HG02759 (cell line): ENCODE data around the gene TGDS.
"Not testable (repeated sequence)": the region's sequence is repeated elsewhere in the genome, so short reads cannot be mapped to it uniquely, and the experiment has no call there.

Source experiments
- ATAC-seq: cut with Tn5 transposase; IDR thresholded peaks from one replicate; pipeline ENCODE4 v1.9.1; 2021; ENCODE audit warnings: mild to moderate bottlenecking, moderate library complexity; ENCODE audit not compliant: unreplicated experiment

TGDS gene

DNA sequence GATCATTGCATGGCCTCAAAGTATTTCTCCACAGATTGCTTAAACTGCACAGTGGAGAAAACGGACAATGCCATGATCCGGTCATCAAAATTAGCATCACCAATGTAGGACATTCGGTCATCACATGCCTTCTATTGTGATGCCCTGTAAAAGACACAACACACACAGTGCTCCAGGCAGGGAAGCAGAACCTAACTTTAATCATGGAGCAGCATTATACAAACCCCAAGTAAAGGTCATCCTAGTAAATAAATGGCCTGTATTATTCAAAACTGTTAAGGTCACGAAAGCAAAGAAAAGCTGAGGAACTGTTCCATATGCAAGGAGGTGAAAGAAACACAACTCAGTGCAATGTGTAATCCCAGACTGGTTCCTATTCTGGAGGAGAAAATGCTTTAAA is 42.2 kb downstream of the TGDS start:
- no peak for ATAC-seq

GRCh38 chr13:94552095-94552494 is 43.9 kb downstream of the TGDS start:
- ATAC-seq = no peak

- no peak for ATAC-seq
These were observed 45.8 kb downstream of the TGDS start for GRCh38 chr13:94550062-94550738.

- peak; percentile 91 for ATAC-seq
These were observed 46.5 kb downstream of the TGDS start for GRCh38 chr13:94549232-94550061.

GRCh38 chr13:94548821-94549231 is 47.1 kb downstream of the TGDS start:
- peak; percentile 55 for ATAC-seq

- no peak for ATAC-seq
These were observed 47.6 kb downstream of the TGDS start for GRCh38 chr13:94548382-94548781.

DNA sequence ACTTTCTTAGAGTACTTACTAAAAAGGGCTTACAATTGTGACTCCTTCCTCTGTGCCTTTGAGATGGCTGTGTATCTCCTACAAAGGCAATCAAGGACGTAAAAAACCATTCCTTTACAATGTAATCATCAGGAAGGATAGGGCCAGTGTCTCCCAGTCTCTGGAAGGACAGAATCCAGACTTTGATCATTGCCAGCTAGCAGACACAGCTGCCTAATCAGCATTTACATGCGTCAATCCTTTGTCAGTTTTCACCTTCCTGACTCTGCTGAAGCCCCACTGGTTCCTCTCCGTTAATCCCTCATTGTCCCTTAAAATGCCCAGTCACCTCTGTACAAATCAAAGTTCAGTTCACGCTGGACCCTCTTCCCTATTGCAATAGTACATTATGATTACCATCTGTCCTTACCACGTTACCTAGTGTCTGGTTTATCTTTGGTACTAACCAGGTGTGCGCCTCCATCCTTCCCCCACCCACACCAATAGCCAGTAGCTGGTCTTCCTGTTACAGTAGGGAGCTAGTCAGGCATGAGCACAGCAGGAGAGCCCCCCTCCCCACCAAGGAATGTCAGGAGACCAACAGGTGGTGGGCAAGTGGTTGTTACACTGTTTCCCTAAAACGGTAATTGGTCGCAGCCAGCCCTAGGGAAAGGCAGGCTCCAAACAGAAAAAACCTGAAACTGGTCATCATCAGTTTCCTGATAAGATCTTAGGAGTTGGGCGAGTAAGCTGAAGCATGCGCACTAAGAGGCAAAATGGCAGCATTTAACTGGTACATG is 49.7 kb downstream of the TGDS start:
- ATAC-seq = no peak

DNA sequence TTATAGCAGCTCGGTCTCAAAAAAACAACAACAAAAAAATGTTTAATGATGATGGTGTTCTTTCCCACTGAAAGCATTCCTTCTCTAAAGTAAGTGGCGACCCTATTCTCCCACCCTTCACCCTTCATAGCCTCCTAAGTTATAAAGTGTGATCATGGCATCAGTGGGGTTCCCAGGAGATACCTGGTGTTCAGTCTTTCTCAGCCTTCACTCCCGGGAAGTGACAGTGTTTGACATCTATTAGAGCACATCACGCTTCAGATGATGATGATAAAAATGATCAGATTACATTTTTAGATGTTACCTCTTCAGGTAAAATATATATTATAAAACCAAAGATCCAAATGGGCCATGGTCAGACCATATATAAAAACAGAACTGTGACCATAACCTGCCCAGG is 51.0 kb downstream of the TGDS start:
- no peak for ATAC-seq

DNA sequence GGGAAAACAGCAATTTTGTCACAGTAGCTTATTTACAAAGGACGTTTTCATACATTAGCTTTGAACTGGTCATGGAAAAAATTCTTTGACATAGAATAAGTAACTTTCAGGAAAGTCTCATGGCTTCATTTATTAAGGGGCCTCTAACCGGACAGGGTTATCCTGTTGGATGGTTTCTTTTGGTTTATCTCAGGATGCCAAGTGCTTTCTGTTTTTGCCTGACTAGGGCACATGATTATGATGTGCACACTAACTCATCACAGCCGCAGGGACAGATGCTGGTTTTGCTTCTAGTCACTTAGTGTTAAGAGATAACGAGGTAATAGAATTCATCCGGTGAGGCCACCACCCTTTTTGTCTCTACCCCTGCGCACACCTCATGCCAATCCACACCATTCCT is 53.0 kb downstream of the TGDS start:
- no peak for ATAC-seq

DNA sequence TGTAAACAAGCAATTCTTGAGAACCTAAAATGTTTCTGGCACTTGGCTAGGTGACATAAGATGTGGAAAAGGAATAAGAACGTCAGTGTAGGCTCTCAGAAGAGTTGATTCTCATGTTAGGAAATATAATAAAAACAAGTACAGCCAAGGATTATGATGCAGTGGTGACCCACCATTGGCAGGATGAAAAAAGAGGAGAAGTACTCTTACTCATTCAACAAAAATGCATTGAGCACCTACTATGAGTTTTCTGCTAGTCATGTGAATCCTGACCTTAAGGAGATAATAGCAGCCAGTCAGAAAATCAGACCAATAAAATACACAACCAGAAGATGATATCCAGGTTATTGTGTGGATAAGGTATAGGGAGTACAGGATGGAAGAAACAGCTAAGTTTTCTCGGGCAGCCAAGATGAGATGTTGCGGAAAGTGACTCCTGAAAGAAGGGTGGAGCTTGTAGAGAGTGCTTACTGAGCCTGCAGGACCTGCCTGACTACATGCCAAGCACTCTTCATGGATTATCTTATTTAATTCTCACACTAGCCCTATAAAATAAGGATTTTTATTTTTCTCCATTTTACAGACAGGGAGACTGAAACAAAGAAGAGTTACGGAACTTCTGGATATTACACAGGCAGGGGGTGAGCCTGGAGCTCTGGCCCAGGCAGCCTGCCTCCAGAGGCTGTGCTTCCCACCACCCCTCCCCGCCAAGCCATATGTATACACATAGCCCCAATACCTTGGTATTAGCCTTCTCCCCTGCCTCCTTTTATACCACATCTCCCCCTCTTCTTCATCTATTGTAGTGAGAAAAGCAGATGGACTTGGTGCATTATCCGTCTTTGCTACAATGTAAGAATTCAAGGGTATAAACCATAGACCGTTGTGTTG is 58.0 kb downstream of the TGDS start:
- ATAC-seq = no peak

GRCh38 chr13:94535775-94536174 is 60.2 kb downstream of the TGDS start:
- no peak for ATAC-seq

- no peak for ATAC-seq
These were observed 60.7 kb downstream of the TGDS start for GRCh38 chr13:94535231-94535630.

- no peak for ATAC-seq
These were observed 61.8 kb downstream of the TGDS start for GRCh38 chr13:94534166-94534565.

GRCh38 chr13:94532278-94532677 is 63.7 kb downstream of the TGDS start:
- ATAC-seq = not testable (repeated sequence)

- not testable (repeated sequence) for ATAC-seq
These were observed 69.0 kb downstream of the TGDS start for GRCh38 chr13:94526956-94527355.

- ATAC-seq = no peak
These were observed 70.2 kb downstream of the TGDS start for GRCh38 chr13:94525781-94526180.

DNA sequence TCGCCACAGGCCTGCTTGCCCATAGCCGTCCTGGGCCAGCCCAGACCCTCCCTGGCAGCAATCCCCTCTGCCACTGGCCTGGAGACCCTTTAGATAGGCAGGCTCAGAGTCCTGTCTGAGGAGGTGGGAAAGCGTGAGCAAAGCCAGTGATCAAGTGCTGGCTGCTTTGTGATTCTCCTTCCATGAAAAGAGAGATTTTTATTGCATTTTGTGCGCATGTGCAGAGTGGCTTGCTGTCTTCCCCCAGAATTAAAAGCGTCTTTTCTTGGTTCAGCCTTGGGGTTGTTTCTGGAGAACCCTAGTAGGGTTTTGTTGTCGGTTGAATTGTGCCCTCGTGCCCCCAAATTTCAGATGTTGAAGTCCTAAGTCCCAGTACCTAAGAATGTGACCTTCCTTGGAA is 71.5 kb downstream of the TGDS start:
- ATAC-seq = no peak
